GF-D8 (cell line): ENCODE measurements around the gene SLX9.

Experiments used
- DNase-seq: peaks from one replicate; lab custom pipeline; 2025; lab: John Stamatoyannopoulos, UW

Gene SLX9

GRCh38 chr21:44939532-44940115 lies at the start of gene SLX9:
Gene SLX9, plus strand, starts transcription at chr21:44940029. Its CDS starts 29 bp downstream, at chr21:44940058.
- DNase-seq = peak; percentile 63

- DNase-seq = no peak
Measured at GRCh38 chr21:44890338-44890931, 49.4 kb upstream of the SLX9 start.

- DNase-seq = no peak
Measured at GRCh38 chr21:44890961-44891541, 48.8 kb upstream of the SLX9 start.

GRCh38 chr21:44891631-44892031 lies 48.2 kb upstream of the SLX9 start:
- no peak for DNase-seq

- no peak for DNase-seq
Measured at GRCh38 chr21:44892095-44892494, 47.7 kb upstream of the SLX9 start.

- DNase-seq = peak; percentile 26
Measured at GRCh38 chr21:44892536-44893277, 47.1 kb upstream of the SLX9 start.

- no peak for DNase-seq
Measured at GRCh38 chr21:44893278-44893556, 46.6 kb upstream of the SLX9 start.

GRCh38 chr21:44893948-44894656 lies 45.7 kb upstream of the SLX9 start:
- DNase-seq = no peak

GRCh38 chr21:44894687-44895302 lies 45.0 kb upstream of the SLX9 start:
- no peak for DNase-seq

- no peak for DNase-seq
Measured at GRCh38 chr21:44895859-44896258, 44.0 kb upstream of the SLX9 start.

- DNase-seq = no peak
Measured at GRCh38 chr21:44896561-44897286, 43.1 kb upstream of the SLX9 start.

GRCh38 chr21:44897326-44898010 lies 42.4 kb upstream of the SLX9 start:
- no peak for DNase-seq

GRCh38 chr21:44898011-44898488 lies 41.8 kb upstream of the SLX9 start:
- DNase-seq = no peak

GRCh38 chr21:44898851-44899767 lies 40.7 kb upstream of the SLX9 start:
- no peak for DNase-seq

GRCh38 chr21:44899768-44900558 lies 39.9 kb upstream of the SLX9 start:
- DNase-seq = no peak

- no peak for DNase-seq
Measured at GRCh38 chr21:44900559-44901251, 39.1 kb upstream of the SLX9 start.

- no peak for DNase-seq
Measured at GRCh38 chr21:44901391-44902074, 38.3 kb upstream of the SLX9 start.
